Measurements from ENCODE around the gene JADE3. TPM values are rescaled to one million over a fixed set of nuclear protein-coding genes. Genes with fewer than 3 reads are reported as not detected.
A peak's percentile ranks its signal among the peaks of the same experiment; 100 is the strongest.

Gene JADE3
- total RNA-seq, 6 donors from 2014 or later = 4.2 to 10.7 (median 7.8) TPM

DNA sequence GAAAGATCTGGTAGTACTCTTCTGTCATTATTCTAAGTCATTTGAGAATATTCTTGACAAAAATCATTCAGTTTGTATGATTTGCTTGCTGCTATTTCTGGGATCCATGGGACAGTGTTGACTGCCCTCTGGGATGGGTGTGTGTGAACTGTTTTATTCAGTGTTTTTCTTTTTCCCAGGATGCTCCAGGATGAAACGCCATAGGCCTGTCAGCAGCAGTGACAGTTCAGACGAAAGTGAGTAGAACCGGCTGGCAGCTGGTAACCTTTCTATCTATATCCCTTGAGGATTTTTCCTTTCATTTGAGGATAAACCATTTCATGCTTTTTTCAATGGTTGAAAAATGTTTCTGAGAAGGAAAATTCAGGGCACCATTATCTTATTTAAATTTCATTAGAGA is 72.5 kb downstream of the JADE3 start:
- Histone ChIP-seq H3K36me3 (no peaks in the 10 kb centered on the region), H3K9me3 (peaks cover 0 to 5% (median 0%) of the 10 kb centered on the region in 4 donors), H3K4me3 (no peak overlapping the region), H3K4me1 (no peaks in the 10 kb centered on the region), H3K27ac (no peak overlapping the region), H3K27me3 (no peaks in the 10 kb centered on the region)
- DNase-seq (no peak), ATAC-seq (ENCODE audit: low FRiP score in 2 of 2) (no peak)
- 67 to 73% methylated on average over 3 of the region's 3 CpGs for WGBS, 2 donors
- TF ChIP-seq EP300 (IDR thresholded peaks at IDR 0.05) (no peak), POLR2AphosphoS5 (IDR thresholded peaks at IDR 0.05) (no peak), POLR2A (IDR thresholded peaks at IDR 0.05) (no peak)
- TF ChIP-seq, protein P1, sequence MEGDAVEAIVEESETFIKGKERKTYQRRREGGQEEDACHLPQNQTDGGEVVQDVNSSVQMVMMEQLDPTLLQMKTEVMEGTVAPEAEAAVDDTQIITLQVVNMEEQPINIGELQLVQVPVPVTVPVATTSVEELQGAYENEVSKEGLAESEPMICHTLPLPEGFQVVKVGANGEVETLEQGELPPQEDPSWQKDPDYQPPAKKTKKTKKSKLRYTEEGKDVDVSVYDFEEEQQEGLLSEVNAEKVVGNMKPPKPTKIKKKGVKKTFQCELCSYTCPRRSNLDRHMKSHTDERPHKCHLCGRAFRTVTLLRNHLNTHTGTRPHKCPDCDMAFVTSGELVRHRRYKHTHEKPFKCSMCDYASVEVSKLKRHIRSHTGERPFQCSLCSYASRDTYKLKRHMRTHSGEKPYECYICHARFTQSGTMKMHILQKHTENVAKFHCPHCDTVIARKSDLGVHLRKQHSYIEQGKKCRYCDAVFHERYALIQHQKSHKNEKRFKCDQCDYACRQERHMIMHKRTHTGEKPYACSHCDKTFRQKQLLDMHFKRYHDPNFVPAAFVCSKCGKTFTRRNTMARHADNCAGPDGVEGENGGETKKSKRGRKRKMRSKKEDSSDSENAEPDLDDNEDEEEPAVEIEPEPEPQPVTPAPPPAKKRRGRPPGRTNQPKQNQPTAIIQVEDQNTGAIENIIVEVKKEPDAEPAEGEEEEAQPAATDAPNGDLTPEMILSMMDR (IDR thresholded peaks at IDR 0.05) = no peak

DNA sequence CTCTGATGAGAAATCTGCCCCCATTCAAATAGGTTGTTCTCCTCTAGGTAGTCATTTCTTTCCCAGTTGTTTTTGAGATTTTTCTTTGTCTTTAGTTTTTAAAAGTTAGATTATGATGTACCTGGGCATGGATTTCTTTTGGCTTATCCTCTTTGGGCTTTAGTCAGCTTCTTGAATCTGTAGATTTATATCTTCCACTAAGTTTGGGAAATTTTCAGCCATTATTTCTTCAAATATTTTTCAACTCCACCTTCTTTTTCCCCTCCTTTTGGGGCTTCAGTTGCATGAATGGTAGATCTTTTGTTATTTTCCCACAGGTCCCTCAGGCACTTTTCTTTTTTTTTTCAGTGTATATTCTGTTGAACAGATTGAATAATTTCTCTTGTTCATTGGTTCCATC is 77.3 kb downstream of the JADE3 start:
- no peak for TF ChIP-seq POLR2A (IDR thresholded peaks at IDR 0.05)
- TF ChIP-seq POLR2AphosphoS5 (IDR thresholded peaks at IDR 0.05) = no peak
- TF ChIP-seq, protein P1 (IDR thresholded peaks at IDR 0.05) = no peak
- TF ChIP-seq EP300 (IDR thresholded peaks at IDR 0.05) = no peak
- no peak overlapping the region for H3K27ac ChIP-seq
- ATAC-seq (ENCODE audit: low FRiP score in 2 of 2) (no peak), DNase-seq (no peak)
- no peaks in the 10 kb centered on the region for H3K27me3 ChIP-seq
- H3K4me3 ChIP-seq = no peak overlapping the region
- H3K4me1 ChIP-seq = no peaks in the 10 kb centered on the region
- no peaks in the 10 kb centered on the region for H3K9me3 ChIP-seq
- H3K36me3 ChIP-seq = no peaks in the 10 kb centered on the region

DNA sequence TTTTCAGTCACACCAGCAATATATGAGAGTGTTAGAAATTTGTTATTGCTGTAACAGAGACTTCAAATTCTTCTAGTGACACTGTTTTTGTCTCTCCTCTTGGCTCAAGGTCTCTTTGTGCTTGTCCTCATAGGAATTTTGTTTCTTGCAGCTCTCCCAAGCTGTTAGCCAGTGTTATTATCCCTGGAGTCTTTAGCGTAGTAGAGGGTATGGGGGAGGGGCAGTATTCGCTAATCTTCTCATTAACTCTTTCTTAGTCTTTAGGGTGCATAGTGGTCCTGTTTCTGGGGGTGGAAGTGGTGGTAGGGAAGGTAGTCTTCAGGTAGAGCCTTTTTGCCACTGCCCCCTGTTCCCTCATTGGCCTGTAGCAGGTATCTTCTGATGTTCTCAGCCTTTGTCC is 79.4 kb downstream of the JADE3 start:
- H3K9me3 ChIP-seq = no peaks in the 10 kb centered on the region
- DNase-seq (no peak), ATAC-seq (ENCODE audit: low FRiP score in 2 of 2) (no peak)
- no peak overlapping the region for H3K4me3 ChIP-seq
- H3K4me1 ChIP-seq = no peaks in the 10 kb centered on the region
- no peak overlapping the region for H3K27ac ChIP-seq
- TF ChIP-seq EP300 (IDR thresholded peaks at IDR 0.05) = no peak
- TF ChIP-seq, protein P1 (IDR thresholded peaks at IDR 0.05) = no peak
- H3K27me3 ChIP-seq = no peaks in the 10 kb centered on the region
- H3K36me3 ChIP-seq = no peaks in the 10 kb centered on the region
- 53 to 61% methylated on average over 2 of the region's 2 CpGs for WGBS, 2 donors

DNA sequence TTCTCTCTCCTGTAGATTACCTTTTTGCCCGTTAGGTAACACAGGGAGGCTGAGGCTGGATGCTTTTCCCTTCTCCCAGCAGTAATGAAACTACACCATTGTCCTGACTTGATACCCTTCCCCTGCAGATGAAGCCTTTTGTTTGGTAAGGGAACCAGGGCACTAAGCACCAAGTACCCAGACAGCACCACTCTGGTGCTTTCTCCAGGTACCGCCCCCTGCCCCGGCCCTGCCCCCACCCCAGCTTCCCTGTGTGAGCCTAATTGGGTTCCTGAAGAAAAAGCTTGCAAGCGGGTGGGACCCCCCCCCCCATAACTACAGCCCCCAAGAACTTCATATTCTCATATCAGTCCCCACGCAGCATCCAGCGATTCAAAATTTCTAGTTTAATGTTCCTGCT is 79.8 kb downstream of the JADE3 start:
- Histone ChIP-seq H3K27ac (no peak overlapping the region), H3K4me3 (no peak overlapping the region), H3K36me3 (no peaks in the 10 kb centered on the region), H3K9me3 (no peaks in the 10 kb centered on the region), H3K4me1 (no peaks in the 10 kb centered on the region), H3K27me3 (no peaks in the 10 kb centered on the region)
- DNase-seq (peak in 1 of 2 donors; percentile 12), ATAC-seq (ENCODE audit: low FRiP score in 2 of 2) (no peak)
- TF ChIP-seq POLR2AphosphoS5 (IDR thresholded peaks at IDR 0.05) (no peak), POLR2A (IDR thresholded peaks at IDR 0.05) (no peak)
- TF ChIP-seq, protein P1 (IDR thresholded peaks at IDR 0.05) = no peak
- 78% methylated on average over 6 of the region's 6 CpGs; no CpG with 5 or more reads in 1 of the 2 donors for WGBS, 2 donors

DNA sequence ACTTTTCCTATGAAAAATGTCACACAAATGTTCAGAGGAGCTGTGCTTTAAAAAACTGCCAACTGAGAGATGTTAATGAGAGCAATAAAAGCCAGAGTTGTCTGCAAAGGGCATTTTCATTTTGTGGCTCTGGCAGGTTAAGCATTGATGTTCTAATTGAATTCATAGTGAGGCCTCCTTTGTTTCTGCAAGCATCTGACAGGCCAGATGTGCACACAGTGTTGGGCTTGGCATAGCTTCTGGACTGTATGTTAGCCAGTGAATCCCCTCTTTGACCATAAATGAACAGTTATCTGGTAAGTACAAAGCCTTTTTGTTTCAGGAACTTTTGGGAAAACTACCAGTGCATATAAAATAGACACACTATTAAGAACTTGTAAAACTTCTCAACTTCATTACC is 81.9 kb downstream of the JADE3 start:
- H3K4me3 ChIP-seq = no peak overlapping the region
- ATAC-seq (ENCODE audit: low FRiP score in 2 of 2) = no peak
- H3K4me1 ChIP-seq = no peaks in the 10 kb centered on the region
- no peak overlapping the region for H3K27ac ChIP-seq
- H3K36me3 ChIP-seq = peaks cover 0 to 4% (median 0%) of the 10 kb centered on the region in 4 donors
- DNase-seq = no peak
- TF ChIP-seq POLR2A (IDR thresholded peaks at IDR 0.05) (no peak), POLR2AphosphoS5 (IDR thresholded peaks at IDR 0.05) (no peak), EP300 (IDR thresholded peaks at IDR 0.05) (no peak)
- TF ChIP-seq, protein P1 (IDR thresholded peaks at IDR 0.05) = no peak
- no peaks in the 10 kb centered on the region for H3K27me3 ChIP-seq
- peaks cover 0 to 5% (median 0%) of the 10 kb centered on the region in 4 donors for H3K9me3 ChIP-seq
